ENCODE measurements around the gene EIF3K. TPM values are rescaled to one million over a fixed set of nuclear protein-coding genes. Genes with fewer than 3 reads are reported as not detected.

The EIF3K gene
- total RNA-seq, 1 donor from 2014 or later: 261 TPM

- Histone ChIP-seq H2AFZ (replicated peaks) (no peak overlapping the region), H3K4me1 (peaks cover 32% of the 10 kb centered on the region), H3K9me3 (ENCODE audit: low read depth) (no peaks in the 10 kb centered on the region), H3F3A (ENCODE audit: low read depth) (peaks cover 42% of the 10 kb centered on the region), H3K4me3 (no peak overlapping the region), H3K27ac (no peak overlapping the region), H3K4me2 (no peak overlapping the region), H3K79me2 (ENCODE audit: low read depth) (peaks cover 94% of the 10 kb centered on the region), H3K9ac (no peak overlapping the region), H3K27me3 (no peaks in the 10 kb centered on the region), H3K36me3 (no peaks in the 10 kb centered on the region), H4K20me1 (ENCODE audit: low read depth) (peaks cover 94% of the 10 kb centered on the region)
- Mint-ChIP-seq H3K36me3 (peaks cover 8% of the 10 kb centered on the region), H3K4me3 (no peak overlapping the region), H3K9me3 (no peaks in the 10 kb centered on the region), H3K27ac (peak overlapping the region; percentile 66), H3K27me3 (ENCODE audit: insufficient read depth, low read depth) (peaks cover 3% of the 10 kb centered on the region), H3K4me1 (peaks cover 59% of the 10 kb centered on the region)
- no peak for DNase-seq (ENCODE audit: low spot score)
- TF ChIP-seq EZH2phosphoT487 (IDR thresholded peaks at IDR 0.05) (no peak), EZH2 (IDR thresholded peaks at IDR 0.05) (no peak), CTCF (IDR thresholded peaks at IDR 0.05) (no peak)
Observed at GRCh38 chr19:38669552-38669951, 50.6 kb downstream of the EIF3K start.

GRCh38 chr19:38670921-38671398 lies 52.0 kb downstream of the EIF3K start:
- Mint-ChIP-seq H3K4me3 (no peak overlapping the region), H3K4me1 (peaks cover 49% of the 10 kb centered on the region), H3K36me3 (peaks cover 8% of the 10 kb centered on the region), H3K9me3 (no peaks in the 10 kb centered on the region), H3K27me3 (ENCODE audit: insufficient read depth, low read depth) (peaks cover 2% of the 10 kb centered on the region), H3K27ac (no peak overlapping the region)
- no peaks in the 10 kb centered on the region for H3K9me3 ChIP-seq (ENCODE audit: low read depth)
- H2AFZ ChIP-seq (replicated peaks): no peak overlapping the region
- no peak for TF ChIP-seq EZH2phosphoT487 (IDR thresholded peaks at IDR 0.05)
- no peaks in the 10 kb centered on the region for H3K27me3 ChIP-seq
- H4K20me1 ChIP-seq (ENCODE audit: low read depth): peaks cover 94% of the 10 kb centered on the region
- H3F3A ChIP-seq (ENCODE audit: low read depth): peaks cover 28% of the 10 kb centered on the region
- no peak for DNase-seq (ENCODE audit: low spot score)
- H3K4me1 ChIP-seq: peaks cover 18% of the 10 kb centered on the region
- no peak overlapping the region for H3K9ac ChIP-seq
- H3K4me2 ChIP-seq: no peak overlapping the region
- H3K79me2 ChIP-seq (ENCODE audit: low read depth): peaks cover 95% of the 10 kb centered on the region
- no peak overlapping the region for H3K4me3 ChIP-seq
- H3K27ac ChIP-seq: no peak overlapping the region
- no peaks in the 10 kb centered on the region for H3K36me3 ChIP-seq

GRCh38 chr19:38671654-38672053 lies 52.7 kb downstream of the EIF3K start:
- Mint-ChIP-seq H3K4me3 (no peak overlapping the region), H3K27me3 (ENCODE audit: insufficient read depth, low read depth) (peaks cover 3% of the 10 kb centered on the region), H3K4me1 (peaks cover 42% of the 10 kb centered on the region), H3K36me3 (peaks cover 8% of the 10 kb centered on the region), H3K27ac (peak overlapping the region; percentile 10), H3K9me3 (no peaks in the 10 kb centered on the region)
- Histone ChIP-seq H3K4me1 (peaks cover 11% of the 10 kb centered on the region), H4K20me1 (ENCODE audit: low read depth) (peaks cover 92% of the 10 kb centered on the region), H2AFZ (replicated peaks) (no peak overlapping the region), H3K4me3 (no peak overlapping the region), H3K9ac (no peak overlapping the region), H3K36me3 (no peaks in the 10 kb centered on the region), H3K27me3 (no peaks in the 10 kb centered on the region), H3K4me2 (no peak overlapping the region), H3F3A (ENCODE audit: low read depth) (peaks cover 21% of the 10 kb centered on the region), H3K79me2 (ENCODE audit: low read depth) (peaks cover 94% of the 10 kb centered on the region), H3K27ac (no peak overlapping the region), H3K9me3 (ENCODE audit: low read depth) (no peaks in the 10 kb centered on the region)
- no peak for DNase-seq (ENCODE audit: low spot score)
- TF ChIP-seq EZH2phosphoT487 (IDR thresholded peaks at IDR 0.05) (no peak), CTCF (IDR thresholded peaks at IDR 0.05) (no peak), EZH2 (IDR thresholded peaks at IDR 0.05) (no peak)

DNA sequence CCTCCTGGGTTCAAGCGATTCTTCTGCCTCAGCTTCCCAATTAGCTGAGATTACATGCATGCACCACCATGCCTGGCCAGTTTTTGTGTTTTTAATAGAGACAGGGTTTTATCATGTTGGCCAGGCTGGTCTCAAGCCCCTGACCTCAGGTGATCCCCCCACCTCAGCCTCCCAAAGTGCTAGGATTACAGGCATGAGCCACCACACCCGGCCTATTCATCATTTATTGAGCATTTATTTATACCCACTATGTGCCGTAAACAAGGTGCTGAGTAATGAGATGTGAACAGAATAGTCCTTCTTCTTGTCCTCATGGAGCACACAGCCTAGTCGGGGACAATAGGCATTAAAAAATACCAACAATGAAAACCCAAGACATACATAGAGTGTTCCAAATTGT lies 54.0 kb downstream of the EIF3K start:
- Histone ChIP-seq H3K4me3 (no peak overlapping the region), H3K9me3 (ENCODE audit: low read depth) (no peaks in the 10 kb centered on the region), H3K27ac (no peak overlapping the region), H3K4me2 (no peak overlapping the region), H3K36me3 (no peaks in the 10 kb centered on the region), H3K9ac (no peak overlapping the region), H3K4me1 (peaks cover 2% of the 10 kb centered on the region), H4K20me1 (ENCODE audit: low read depth) (peaks cover 91% of the 10 kb centered on the region), H2AFZ (replicated peaks) (no peak overlapping the region), H3K27me3 (no peaks in the 10 kb centered on the region), H3K79me2 (ENCODE audit: low read depth) (peaks cover 94% of the 10 kb centered on the region), H3F3A (ENCODE audit: low read depth) (peaks cover 15% of the 10 kb centered on the region)
- Mint-ChIP-seq H3K27me3 (ENCODE audit: insufficient read depth, low read depth) (peaks cover 2% of the 10 kb centered on the region), H3K27ac (no peak overlapping the region), H3K36me3 (peaks cover 11% of the 10 kb centered on the region), H3K4me3 (no peak overlapping the region), H3K9me3 (no peaks in the 10 kb centered on the region), H3K4me1 (peaks cover 30% of the 10 kb centered on the region)
- DNase-seq (ENCODE audit: low spot score): no peak
- no peak for TF ChIP-seq CTCF (IDR thresholded peaks at IDR 0.05)
- TF ChIP-seq EZH2phosphoT487 (IDR thresholded peaks at IDR 0.05): no peak
- no peak for TF ChIP-seq EZH2 (IDR thresholded peaks at IDR 0.05)
